ENCODE data around the gene MAPKAPK5. TPM values are rescaled to one million over a fixed set of nuclear protein-coding genes. Genes with fewer than 3 reads are reported as not detected.
"Not testable (repeated sequence)": the region's sequence is repeated elsewhere in the genome, so short reads cannot be mapped to it uniquely, and the experiment has no call there.

The MAPKAPK5 gene
- total RNA-seq, 2 donors from 2014 or later = 76.1 to 86.4 TPM

DNA sequence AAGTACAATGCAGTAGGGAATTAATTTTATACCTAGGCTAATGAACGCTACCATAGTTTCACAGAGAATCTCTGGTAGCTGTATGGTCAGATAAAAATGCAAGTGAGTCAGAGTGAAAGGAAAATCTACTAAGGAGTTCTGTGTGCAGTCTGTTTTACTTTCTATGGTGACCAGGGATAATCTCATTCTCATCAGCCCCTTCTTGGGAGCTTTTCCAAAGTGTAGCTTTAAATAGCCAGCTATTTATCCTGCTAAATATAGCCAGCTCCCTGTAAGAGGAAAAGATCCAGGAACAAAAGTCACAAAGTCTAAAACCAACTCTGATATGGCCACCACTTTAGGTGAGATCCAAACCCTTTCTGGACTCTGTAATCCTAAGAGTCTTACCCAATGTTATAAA is 95.4 kb downstream of the MAPKAPK5 start:
- DNase-seq (no peak), ATAC-seq (no peak)
- intact Hi-C loops (cut with DNase I, micrococcal nuclease) = no loop called here

DNA sequence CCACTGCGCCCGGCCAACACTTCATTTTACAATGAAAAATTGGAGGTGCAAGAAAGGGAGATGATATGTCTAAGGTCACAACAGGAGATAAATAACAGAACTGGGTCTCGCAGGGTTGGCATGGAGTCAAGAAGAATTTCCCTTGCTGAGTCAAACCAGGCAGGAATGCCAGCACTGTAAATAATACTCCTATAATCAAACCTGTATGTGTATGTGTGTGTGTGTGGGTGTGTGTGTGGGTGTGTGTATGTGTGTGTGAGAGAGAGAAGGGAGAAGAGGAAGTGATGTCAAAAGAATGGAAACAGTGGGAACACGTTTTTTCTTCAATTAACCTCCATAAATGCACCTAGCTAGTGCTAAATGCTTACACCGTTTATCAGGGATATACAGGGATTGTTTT is 100.5 kb downstream of the MAPKAPK5 start:
- ATAC-seq = peak; percentile 93

DNA sequence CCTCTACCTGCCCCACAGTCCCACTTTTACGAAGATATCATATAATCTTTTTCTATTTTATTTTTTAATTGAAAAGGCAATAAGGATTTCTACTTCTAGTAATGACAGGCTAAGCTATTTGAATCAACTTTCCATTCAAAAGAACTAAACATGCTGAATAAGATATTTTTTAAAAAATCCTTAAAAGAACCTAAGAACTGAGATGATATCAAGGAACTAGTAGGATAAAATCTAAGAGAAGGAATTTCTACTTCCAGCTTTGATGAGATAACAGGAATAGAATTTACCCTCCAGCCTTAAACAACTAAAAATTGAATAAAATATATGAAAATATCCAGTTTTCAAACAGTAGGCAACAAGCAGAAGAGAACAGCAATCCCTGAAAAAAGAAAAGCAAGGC is 101.9 kb downstream of the MAPKAPK5 start:
- no peak for DNase-seq
- intact Hi-C loops (cut with DNase I, micrococcal nuclease) = no loop called here

More for the DNA sequence above, 100.5 kb downstream of the MAPKAPK5 start:
- DNase-seq = peak; percentile 48 to 49
- intact Hi-C loops (cut with DNase I, micrococcal nuclease) = no loop called here

DNA sequence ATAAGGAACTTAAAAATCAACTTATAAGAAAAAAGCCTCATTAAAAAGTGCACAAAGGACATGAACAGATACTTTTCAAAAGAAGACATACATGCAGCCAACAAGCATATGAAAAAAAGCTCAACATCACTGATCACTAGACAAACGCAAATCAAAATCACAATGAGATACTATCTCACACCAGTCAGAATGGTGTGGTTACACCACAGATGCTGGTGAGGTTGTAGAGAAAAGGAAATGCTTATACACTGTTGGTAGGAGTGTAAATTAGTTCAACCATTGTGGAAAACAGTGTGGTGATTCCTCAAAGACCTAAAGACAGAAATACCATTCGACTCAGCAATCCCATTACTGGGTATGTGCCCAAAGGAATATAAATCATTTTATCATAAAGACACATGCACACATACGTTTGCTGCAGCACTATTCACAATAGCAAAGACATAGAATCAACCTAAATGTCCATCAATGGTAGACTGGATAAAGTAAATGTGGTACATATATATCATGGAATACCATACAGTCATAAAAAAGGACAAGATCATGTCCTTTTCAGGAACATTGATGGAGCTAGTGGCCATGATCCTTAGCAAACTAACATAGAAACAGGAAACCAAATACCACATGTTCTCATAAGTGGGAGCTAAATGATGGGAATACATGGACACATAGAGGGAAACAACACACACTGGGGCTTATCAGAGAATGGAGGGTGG is 109.1 kb downstream of the MAPKAPK5 start:
- intact Hi-C loops (cut with DNase I, micrococcal nuclease); DNase-seq; ATAC-seq: not testable (repeated sequence)

More for the DNA sequence above, 101.9 kb downstream of the MAPKAPK5 start:
- no peak for ATAC-seq

Small RNAs within 50 kb of the gene (microRNA-seq; reads per million reads assigned to microRNA genes)
- gene MIR6761 = 0 to 3.2 reads per million in 2 donors

Other genes with a start within 250 kb of the MAPKAPK5 start
- 10 to 100 TPM; 43.0 to 64.2 TPM for gene ATXN2, start 242.9 kb upstream of the MAPKAPK5 start, total RNA-seq
- 10 to 100 TPM; 15.7 to 19.7 TPM for gene BRAP, start 156.3 kb upstream of the MAPKAPK5 start, total RNA-seq
- 10 to 100 TPM; 39.5 to 44.1 TPM for gene ACAD10, start 156.2 kb upstream of the MAPKAPK5 start, total RNA-seq
- 100 to 1,000 TPM; 371 to 399 TPM for gene ALDH2, start 75.3 kb upstream of the MAPKAPK5 start, total RNA-seq
- gene TMEM116, start 170.9 kb downstream of the MAPKAPK5 start, total RNA-seq = 10 to 100 TPM in 1 of 2 donors, 1 to 10 TPM in 1; 9.3 to 11.9 TPM
- gene ERP29, start 171.2 kb downstream of the MAPKAPK5 start, total RNA-seq = 100 to 1,000 TPM; 113 to 117 TPM